Measurements from ENCODE around the gene EGFL6.
"Not testable (repeated sequence)": the region's sequence is repeated elsewhere in the genome, so short reads cannot be mapped to it uniquely, and the experiment has no call there.

Gene EGFL6

GRCh38 chrX:13597874-13598273, 28.5 kb downstream of the EGFL6 start:
- DNase-seq = no peak

- no peak for DNase-seq
Measured at GRCh38 chrX:13598877-13599276, 29.5 kb downstream of the EGFL6 start.

GRCh38 chrX:13599491-13599890, 30.1 kb downstream of the EGFL6 start:
- no peak for DNase-seq

- DNase-seq = no peak
Measured at GRCh38 chrX:13605611-13606010, 36.2 kb downstream of the EGFL6 start.

- DNase-seq = no peak
Measured at GRCh38 chrX:13607331-13607995, 38.1 kb downstream of the EGFL6 start.

- DNase-seq = no peak
Measured at GRCh38 chrX:13607996-13608365, 38.6 kb downstream of the EGFL6 start.

GRCh38 chrX:13614154-13614553, 44.8 kb downstream of the EGFL6 start:
- DNase-seq = no peak

- DNase-seq = no peak
Measured at GRCh38 chrX:13620207-13620606, 50.8 kb downstream of the EGFL6 start.

- no peak for DNase-seq
Measured at GRCh38 chrX:13622401-13622964, 53.1 kb downstream of the EGFL6 start.

- DNase-seq = no peak
Measured at GRCh38 chrX:13627306-13627705, 57.9 kb downstream of the EGFL6 start.

GRCh38 chrX:13637224-13637623, 67.8 kb downstream of the EGFL6 start:
- not testable (repeated sequence) for DNase-seq

GRCh38 chrX:13638021-13638420, 68.6 kb downstream of the EGFL6 start:
- DNase-seq = no peak

- no peak for DNase-seq
Measured at GRCh38 chrX:13638826-13639225, 69.4 kb downstream of the EGFL6 start.

- not testable (repeated sequence) for DNase-seq
Measured at GRCh38 chrX:13641684-13642083, 72.3 kb downstream of the EGFL6 start.

- DNase-seq = no peak
Measured at GRCh38 chrX:13645464-13646153, 76.2 kb downstream of the EGFL6 start.

- no peak for DNase-seq
Measured at GRCh38 chrX:13646154-13646549, 76.8 kb downstream of the EGFL6 start.

GRCh38 chrX:13647709-13648212, 78.4 kb downstream of the EGFL6 start:
- peak; percentile 65 for DNase-seq

GRCh38 chrX:13648336-13648735, 78.9 kb downstream of the EGFL6 start:
- not testable (repeated sequence) for DNase-seq

GRCh38 chrX:13649838-13650237, 80.4 kb downstream of the EGFL6 start:
- no peak for DNase-seq

- no peak for DNase-seq
Measured at GRCh38 chrX:13650318-13650717, 80.9 kb downstream of the EGFL6 start.

- no peak for DNase-seq
Measured at GRCh38 chrX:13651150-13651549, 81.7 kb downstream of the EGFL6 start.

- DNase-seq = no peak
Measured at GRCh38 chrX:13652287-13652793, 82.9 kb downstream of the EGFL6 start.

- peak; percentile 88 for DNase-seq
Measured at GRCh38 chrX:13652850-13653693, 83.7 kb downstream of the EGFL6 start, which contains the start of gene TCEANC. TSS of gene TCEANC (plus strand) at chrX:13653141. CDS start at chrX:13662509, 9,368 bp downstream.
